ENCODE measurements around the gene CRYZL1. TPM values are rescaled to one million over a fixed set of nuclear protein-coding genes. Genes with fewer than 3 reads are reported as not detected.

The CRYZL1 gene
- polyA plus RNA-seq, 4 donors = 58.0 to 76.8 (median 63.0) TPM

DNA sequence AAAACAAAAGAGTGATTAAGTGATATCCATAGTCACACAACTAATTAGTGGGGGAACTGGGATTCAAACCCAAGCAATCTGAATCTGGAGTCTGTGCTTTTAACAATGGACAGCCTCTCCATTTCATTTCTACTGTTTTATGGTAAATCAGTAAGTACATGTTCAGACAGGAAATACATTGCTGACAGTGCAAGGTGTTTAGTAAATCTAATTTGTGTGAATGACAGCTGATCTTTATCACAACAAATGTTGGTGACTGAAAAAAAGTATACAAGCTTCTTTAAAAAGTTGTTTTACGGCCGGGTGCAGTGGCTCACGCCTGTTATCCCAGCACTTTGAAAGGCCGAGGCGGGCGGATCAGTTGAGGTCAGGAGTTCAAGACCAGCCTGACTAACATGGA, 73.6 kb downstream of the CRYZL1 start:
- no peak for DNase-seq (ENCODE audit: low read depth in 4 of 4, low spot score in 3 of 4)

DNA sequence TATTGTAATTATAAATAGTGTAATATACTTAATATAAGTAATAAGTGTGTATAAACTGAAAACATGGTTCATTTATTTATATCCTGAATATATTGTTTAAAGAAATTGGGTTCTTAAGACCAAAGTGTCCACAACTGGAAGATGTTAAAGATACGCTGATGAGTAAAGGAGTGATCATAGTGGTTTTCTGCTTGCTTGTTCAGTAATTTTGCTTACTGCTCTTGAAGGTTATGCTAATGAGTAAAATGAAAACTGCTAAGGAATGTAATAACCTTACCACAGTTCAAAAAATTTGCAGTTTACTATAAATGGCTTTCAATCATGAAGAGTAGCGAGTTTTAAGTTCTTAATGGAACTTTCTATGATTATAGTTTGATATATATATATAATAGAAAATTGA, 75.0 kb downstream of the CRYZL1 start:
- no peak for DNase-seq (ENCODE audit: low read depth in 4 of 4, low spot score in 3 of 4)

DNA sequence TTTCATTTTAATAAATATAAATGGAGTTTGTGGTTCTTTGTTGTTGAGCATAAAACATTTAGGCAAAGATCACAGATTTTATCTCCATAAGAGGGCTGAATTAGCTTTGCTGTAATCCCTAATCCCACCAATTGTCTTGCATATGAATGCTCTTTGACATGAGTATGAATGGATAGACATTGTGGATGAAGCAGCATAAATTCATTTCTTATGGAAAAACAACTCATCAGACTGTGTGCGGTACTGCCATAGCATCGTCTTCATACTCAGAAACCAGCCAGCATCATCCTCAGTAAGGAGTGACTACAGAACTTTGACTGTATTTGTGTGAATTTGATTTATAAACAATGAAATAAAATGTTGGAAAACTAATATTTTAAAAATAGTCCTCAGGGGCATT, 79.2 kb downstream of the CRYZL1 start:
- no peak for DNase-seq (ENCODE audit: low read depth in 4 of 4, low spot score in 3 of 4)

DNA sequence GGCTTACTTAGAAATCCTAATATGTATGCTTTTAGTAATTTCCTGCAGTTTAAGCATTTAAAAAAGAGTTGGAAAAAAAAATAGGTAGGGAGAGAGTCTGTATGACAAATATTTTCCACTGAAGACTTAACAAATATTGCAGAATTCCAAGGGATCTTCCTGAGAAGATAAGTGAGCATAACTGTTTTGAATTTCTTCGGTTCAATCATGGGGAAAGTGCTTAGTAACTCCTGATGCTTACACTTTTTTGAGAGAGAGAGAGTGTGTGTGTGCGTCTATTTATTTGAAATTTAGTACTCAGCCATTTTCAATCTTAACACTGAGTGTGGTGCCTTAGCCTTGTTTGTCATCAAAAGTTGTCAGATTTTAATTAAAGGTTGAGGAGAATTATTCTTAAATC, 80.2 kb downstream of the CRYZL1 start:
- no peak for DNase-seq (ENCODE audit: low read depth in 4 of 4, low spot score in 3 of 4)

DNA sequence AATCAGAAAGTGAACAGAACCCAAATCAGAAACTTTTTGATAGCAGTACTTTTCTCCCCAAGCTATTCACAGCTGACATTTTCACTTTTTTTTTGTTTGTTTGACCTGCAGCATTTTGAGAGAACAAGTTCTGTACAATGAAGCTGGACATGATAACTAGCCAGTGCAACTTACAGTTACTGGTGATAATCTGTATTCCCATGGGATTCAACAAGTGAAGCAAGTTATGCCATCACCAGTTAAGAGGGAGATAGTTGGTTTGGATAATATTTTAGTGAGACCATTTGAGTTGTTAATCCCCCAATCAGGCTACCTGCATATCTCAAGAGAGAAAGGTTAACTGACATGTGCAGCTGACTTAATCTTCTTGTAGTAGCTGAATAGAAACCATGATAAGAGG, 80.6 kb downstream of the CRYZL1 start:
- DNase-seq (ENCODE audit: low read depth in 4 of 4, low spot score in 3 of 4) = no peak

DNA sequence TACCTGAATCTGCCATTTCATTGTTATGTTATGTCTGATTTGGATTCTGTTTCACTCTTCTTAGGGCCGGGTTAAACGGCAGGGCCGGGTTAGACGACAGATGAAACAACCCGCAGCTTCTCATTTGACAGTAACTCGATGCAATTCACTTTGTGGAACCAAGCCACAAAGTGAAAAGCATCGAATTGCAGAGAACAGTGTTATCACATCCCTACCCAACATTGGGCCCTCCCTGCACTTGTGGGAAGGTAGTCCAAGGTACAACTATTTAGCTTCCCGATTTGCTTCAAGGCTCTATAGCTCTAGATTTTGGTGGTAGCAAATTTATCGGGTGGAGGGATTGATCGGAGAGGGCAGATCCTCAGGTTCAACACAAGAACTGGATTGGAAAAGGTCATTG, 81.7 kb downstream of the CRYZL1 start:
- DNase-seq (ENCODE audit: low read depth in 4 of 4, low spot score in 3 of 4) = no peak

DNA sequence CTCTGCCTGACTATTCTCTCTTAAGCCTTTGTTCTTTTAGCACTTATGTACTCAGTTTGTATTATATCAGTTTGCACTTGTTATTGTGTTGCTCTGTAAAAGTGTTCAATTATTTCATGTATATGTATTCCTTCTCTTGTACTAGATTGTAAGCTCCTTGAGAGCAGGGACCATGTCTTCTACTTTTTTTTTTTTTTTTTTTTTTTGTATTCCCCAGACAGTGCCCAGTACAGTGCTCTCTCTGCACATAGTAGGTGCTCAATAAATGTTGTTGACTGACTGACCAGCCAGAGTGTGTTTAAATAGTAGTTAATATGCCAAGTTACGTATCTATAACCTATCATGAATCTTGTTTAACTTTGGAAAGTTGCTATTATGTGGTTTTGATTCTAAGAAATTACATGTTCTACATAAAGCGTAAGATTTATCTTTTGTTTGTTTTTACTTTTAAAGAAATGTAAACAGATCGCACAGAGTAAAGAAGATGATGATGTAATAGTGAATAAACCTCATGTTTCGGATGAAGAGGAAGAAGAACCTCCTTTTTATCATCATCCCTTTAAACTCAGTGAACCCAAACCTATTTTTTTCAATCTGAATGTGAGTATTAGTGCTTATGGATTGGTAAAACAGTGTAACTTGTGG, 82.6 kb downstream of the CRYZL1 start:
- DNase-seq (ENCODE audit: low read depth in 4 of 4, low spot score in 3 of 4) = no peak

DNA sequence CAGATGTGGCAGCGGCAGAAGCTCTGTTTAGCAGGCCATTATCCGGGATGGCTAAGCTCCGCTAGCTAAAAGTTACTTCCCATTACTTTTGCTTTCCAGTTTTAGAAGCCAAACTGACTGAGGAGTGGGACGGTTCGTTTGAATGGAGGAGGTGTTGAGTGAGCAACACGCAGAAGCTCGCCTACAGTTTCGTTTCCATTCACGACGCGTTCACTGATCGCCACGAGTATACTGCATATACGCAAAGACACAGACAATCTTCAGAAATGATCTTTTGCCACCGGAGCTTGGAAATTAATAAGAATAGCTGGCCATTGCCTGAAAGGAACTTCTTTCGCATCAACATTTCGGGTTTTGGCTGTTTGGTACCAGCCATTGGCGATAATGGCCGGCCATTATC, 84.1 kb downstream of the CRYZL1 start:
- DNase-seq (ENCODE audit: low read depth in 4 of 4, low spot score in 3 of 4) = no peak

DNA sequence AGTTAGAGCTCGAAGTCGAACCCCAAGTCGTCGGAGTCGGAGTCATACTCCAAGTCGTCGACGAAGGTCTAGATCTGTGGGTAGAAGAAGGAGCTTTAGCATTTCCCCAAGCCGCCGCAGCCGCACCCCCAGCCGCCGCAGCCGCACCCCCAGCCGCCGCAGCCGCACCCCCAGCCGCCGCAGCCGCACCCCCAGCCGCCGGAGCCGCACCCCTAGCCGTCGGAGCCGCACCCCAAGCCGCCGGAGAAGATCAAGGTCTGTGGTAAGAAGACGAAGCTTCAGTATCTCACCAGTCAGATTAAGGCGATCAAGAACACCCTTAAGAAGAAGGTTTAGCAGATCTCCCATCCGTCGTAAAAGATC, 86.6 kb downstream of the CRYZL1 start:
- DNase-seq (ENCODE audit: low read depth in 4 of 4, low spot score in 3 of 4) = no peak

DNA sequence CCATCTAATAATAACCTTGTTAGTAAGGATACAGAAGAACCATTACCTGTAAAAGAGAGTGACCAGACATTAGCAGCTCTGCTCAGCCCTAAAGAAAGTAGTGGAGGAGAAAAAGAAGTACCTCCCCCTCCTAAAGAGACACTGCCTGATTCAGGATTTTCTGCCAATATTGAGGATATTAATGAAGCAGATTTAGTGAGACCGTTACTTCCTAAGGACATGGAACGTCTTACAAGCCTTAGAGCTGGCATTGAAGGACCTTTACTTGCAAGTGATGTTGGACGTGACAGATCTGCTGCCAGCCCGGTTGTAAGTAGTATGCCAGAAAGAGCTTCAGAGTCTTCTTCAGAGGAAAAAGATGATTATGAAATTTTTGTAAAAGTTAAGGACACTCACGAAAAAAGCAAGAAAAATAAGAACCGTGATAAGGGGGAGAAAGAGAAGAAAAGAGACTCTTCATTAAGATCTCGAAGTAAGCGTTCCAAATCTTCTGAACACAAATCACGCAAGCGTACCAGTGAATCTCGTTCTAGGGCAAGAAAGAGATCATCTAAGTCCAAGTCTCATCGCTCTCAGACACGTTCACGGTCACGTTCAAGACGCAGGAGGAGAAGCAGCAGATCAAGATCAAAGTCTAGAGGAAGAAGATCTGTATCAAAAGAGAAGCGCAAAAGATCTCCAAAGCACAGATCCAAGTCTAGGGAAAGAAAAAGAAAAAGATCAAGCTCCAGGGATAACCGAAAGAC, 87.1 kb downstream of the CRYZL1 start:
- no peak for DNase-seq (ENCODE audit: low read depth in 4 of 4, low spot score in 3 of 4)

DNA sequence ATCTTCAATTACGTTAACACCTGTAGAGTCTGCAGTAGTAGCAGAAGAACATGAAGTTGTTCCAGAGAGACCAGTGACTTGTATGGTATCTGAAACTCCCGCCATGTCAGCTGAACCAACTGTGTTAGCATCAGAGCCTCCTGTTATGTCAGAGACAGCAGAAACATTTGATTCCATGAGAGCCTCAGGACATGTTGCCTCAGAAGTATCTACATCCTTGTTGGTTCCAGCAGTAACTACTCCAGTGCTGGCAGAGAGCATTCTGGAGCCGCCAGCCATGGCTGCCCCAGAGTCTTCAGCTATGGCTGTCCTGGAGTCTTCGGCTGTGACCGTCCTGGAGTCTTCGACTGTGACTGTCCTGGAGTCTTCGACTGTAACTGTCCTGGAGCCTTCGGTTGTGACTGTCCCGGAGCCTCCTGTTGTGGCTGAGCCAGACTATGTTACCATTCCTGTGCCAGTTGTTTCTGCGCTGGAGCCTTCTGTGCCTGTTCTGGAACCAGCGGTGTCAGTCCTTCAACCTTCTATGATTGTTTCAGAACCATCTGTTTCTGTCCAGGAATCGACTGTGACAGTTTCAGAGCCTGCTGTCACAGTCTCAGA, 88.4 kb downstream of the CRYZL1 start:
- no peak for DNase-seq (ENCODE audit: low read depth in 4 of 4, low spot score in 3 of 4)

DNA sequence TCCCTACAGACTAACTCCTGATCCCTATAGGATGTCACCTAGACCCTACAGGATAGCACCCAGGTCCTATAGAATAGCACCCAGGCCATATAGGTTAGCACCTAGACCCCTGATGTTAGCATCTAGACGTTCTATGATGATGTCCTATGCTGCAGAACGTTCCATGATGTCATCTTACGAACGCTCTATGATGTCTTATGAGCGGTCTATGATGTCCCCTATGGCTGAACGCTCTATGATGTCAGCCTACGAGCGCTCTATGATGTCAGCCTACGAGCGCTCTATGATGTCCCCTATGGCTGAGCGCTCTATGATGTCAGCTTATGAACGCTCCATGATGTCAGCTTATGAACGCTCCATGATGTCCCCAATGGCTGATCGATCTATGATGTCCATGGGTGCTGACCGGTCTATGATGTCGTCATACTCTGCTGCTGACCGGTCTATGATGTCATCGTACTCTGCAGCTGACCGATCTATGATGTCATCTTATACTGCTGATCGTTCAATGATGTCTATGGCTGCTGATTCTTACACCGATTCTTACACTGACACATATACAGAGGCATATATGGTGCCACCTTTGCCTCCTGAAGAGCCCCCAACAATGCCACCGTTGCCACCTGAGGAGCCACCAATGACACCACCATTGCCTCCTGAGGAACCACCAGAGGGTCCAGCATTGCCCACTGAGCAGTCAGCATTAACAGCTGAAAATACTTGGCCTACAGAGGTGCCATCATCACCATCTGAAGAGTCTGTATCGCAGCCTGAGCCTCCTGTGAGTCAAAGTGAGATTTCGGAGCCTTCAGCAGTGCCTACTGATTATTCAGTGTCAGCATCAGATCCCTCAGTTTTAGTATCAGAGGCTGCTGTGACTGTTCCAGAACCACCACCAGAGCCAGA, 89.2 kb downstream of the CRYZL1 start:
- no peak for DNase-seq (ENCODE audit: low read depth in 4 of 4, low spot score in 3 of 4)

DNA sequence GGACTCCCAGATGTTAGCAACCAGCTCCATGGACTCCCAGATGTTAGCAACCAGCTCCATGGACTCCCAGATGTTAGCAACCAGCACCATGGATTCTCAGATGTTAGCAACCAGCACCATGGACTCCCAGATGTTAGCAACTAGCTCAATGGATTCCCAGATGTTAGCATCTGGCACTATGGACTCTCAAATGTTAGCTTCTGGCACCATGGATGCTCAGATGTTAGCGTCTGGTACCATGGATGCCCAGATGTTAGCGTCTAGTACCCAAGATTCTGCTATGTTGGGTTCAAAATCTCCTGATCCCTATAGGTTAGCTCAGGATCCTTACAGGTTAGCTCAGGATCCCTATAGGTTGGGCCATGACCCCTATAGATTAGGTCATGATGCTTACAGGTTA, 89.9 kb downstream of the CRYZL1 start:
- no peak for DNase-seq (ENCODE audit: low read depth in 4 of 4, low spot score in 3 of 4)

DNA sequence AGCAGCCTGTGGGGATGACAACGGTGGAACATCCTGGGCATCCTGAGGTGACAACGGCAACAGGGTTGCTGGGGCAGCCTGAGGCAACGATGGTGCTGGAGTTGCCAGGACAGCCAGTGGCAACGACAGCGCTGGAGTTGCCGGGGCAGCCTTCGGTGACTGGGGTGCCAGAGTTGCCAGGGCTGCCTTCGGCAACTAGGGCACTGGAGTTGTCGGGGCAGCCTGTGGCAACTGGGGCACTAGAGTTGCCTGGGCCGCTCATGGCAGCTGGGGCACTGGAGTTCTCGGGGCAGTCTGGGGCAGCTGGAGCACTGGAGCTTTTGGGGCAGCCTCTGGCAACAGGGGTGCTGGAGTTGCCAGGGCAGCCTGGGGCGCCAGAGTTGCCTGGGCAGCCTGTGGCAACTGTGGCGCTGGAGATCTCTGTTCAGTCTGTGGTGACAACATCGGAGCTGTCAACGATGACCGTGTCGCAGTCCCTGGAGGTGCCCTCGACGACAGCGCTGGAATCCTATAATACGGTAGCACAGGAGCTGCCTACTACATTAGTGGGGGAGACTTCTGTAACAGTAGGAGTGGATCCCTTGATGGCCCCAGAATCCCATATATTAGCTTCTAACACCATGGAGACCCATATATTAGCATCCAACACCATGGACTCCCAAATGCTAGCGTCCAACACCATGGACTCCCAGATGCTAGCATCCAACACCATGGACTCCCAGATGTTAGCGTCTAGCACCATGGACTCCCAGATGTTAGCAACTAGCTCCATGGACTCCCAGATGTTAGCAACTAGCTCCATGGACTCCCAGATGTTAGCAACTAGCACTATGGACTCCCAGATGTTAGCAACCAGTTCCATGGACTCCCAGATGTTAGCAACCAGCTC, 90.5 kb downstream of the CRYZL1 start:
- DNase-seq (ENCODE audit: low read depth in 4 of 4, low spot score in 3 of 4) = no peak

DNA sequence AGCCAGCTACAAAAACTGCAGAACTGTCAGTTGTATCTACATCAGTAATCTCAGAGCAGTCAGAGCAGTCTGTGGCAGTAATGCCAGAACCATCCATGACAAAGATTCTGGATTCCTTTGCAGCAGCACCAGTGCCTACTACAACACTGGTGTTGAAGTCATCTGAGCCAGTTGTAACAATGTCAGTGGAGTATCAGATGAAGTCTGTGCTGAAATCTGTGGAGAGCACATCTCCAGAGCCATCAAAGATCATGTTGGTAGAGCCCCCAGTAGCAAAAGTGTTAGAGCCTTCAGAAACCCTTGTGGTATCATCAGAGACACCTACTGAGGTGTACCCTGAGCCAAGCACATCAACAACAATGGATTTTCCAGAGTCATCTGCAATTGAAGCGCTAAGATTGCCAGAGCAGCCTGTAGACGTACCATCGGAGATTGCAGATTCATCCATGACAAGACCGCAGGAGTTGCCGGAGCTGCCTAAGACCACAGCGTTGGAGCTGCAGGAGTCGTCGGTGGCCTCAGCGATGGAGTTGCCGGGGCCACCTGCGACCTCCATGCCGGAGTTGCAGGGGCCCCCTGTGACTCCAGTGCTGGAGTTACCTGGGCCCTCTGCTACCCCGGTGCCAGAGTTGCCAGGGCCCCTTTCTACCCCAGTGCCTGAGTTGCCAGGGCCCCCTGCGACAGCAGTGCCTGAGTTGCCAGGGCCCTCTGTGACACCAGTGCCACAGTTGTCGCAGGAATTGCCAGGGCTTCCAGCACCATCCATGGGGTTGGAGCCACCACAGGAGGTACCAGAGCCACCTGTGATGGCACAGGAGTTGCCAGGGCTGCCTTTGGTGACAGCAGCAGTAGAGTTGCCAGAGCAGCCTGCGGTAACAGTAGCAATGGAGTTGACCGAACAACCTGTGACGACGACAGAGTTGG, 91.4 kb downstream of the CRYZL1 start:
- no peak for DNase-seq (ENCODE audit: low read depth in 4 of 4, low spot score in 3 of 4)

DNA sequence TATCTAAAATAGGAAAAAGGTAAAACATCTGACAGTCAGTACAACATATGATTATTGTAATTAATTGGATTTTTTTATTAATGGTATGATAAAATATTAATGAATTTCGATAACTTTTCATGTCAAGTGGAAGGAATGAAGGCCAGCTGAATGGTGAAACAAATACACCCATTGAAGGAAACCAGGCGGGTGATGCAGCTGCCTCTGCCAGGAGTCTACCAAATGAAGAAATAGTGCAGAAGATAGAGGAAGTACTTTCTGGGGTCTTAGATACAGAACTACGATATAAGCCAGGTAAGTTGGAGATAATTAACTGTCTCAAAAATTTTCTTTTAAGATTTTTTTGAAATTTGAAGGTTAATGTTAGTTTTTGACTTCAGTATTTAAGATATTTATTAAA, 95.5 kb downstream of the CRYZL1 start:
- DNase-seq (ENCODE audit: low read depth in 4 of 4, low spot score in 3 of 4) = no peak

DNA sequence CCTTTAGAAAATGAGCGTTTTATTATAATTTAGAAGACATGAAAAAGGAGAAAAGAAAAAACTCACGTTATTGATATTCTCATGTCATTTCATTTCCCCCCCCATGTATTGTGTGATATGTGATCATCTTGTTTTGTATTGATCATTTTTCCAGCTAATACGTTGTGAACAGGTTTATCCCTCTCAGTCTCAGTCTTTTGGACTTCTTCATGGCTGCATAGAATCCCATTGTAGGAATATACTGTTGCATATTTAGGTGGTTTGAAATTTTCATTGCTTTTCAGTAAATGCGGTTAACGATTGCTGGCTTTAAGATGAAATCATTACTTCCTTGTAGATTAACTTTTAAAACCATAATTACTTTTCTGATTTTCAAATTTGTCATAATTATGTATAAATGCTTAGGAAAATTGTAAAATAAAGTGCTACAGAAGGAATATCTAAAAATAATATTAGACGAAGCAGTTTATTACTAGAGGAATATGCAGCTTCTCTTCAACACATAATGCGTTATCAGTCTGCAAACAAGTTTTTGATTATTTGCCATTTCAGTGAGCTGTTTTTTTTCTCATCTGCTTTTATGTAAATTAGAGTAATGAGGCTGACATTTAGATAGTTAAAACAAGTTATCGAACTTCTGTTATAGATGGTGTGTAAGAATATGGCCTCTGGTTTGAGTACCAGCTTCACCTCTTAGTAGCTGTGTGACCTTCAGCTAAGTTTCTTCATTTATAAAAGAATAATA, 96.9 kb downstream of the CRYZL1 start:
- no peak for DNase-seq (ENCODE audit: low read depth in 4 of 4, low spot score in 3 of 4)

DNA sequence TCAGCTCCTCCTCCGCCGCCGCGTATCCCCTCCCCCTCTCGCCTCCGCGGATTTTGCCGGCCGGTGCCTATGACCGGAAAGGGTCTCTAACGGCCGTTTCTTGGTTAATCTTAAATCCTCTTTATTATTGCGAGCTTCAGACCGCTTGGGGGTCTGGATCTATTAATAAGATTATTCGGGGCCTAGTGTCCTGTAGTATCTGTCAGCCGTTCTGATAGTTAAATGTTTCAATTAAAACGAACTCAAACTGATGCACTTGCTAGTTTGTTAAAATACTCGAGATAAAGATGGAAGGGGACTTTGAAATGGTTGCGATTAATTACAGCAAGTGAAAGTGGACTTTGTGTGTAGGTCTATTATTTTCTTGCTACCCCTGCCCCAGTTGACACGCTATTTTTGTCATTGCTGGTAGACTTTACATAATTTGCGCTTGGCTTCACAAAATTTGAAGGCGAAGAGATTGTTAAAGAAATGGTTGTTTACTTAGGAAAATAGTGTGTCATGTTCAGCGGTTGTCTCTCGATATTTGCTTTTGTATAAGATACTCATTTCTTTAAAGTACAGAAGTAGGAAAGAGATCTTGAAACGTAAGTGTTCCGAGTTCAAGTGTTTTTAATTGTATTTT, 97.9 kb downstream of the CRYZL1 start:
- DNase-seq (ENCODE audit: low read depth in 4 of 4, low spot score in 3 of 4) = peak in 1 of 4 donors; percentile 49

Measured in right renal pelvis (tissue), 4 donors.